Inflammatory macrophage (primary cell): ENCODE data around the gene ZP3.
"Not testable (repeated sequence)": the region's sequence is repeated elsewhere in the genome, so short reads cannot be mapped to it uniquely, and the experiment has no call there.

Source experiments
- DNase-seq, 2 donors: peaks; one replicate each; pipeline ENCODE4 v3.0.0-alpha.2; 2020 to 2022

The ZP3 gene

DNA sequence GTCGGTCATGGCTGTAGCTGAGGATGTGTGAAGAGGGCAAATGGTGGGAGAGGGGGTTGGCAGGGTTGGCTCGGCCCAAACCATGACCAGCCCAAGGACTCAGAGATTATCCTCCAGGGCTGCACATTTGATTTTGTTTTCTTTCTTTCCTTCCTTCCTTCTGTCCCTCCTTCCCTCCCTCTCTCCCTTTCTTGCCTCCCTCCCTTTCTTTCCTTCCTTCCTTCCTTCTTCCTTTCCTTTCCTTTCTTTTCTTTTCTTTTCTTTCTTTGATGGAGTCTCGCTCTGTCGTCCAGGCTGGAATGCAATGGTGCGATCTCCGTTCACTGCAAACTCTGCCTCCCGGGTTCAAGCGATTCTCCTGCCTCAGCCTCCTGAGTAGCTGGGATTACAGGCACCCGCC lies 19.0 kb upstream of the ZP3 start:
- no peak for DNase-seq

DNA sequence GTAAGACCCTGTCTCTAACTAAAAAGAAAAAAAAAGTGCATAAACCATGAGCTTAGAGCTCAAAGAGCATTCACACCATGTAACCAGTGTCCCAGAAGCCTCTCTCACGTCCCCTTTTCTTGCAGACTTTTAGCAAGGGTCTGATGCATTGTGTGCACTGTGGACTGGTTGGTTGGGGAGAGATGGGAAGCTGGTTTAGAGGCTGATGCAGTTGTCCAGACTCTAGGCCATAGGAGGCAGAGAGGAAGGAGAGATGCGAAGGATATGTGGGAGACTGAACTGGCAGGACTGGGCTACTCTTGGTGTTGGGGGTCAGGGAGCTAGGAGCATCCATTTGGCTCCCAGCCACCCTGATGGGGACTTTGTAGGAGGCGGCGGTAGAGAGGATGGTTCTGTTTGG lies 17.0 kb upstream of the ZP3 start:
- DNase-seq, result no peak

DNA sequence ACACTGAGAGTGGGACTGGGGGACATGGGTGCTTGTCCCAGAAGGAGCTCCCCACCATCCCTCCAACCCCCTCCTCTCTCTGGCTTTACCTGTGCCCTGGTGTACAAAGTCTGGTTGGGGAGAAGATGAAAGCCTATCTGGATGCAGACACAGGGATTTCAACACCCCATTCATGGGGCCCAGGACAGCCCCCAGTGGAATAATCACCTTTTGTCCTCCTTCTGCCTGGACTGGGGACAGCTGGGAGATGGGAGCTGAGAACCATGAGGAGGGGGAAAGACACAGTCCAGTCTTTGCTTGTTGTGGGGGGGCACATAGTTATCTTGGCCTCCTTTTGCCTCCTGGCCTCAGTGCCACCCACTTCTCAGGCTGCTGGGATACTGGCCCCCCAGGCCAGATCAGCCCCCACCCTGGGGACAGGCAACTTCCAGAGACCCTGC lies 16.6 kb upstream of the ZP3 start:
- DNase-seq, result no peak

DNA sequence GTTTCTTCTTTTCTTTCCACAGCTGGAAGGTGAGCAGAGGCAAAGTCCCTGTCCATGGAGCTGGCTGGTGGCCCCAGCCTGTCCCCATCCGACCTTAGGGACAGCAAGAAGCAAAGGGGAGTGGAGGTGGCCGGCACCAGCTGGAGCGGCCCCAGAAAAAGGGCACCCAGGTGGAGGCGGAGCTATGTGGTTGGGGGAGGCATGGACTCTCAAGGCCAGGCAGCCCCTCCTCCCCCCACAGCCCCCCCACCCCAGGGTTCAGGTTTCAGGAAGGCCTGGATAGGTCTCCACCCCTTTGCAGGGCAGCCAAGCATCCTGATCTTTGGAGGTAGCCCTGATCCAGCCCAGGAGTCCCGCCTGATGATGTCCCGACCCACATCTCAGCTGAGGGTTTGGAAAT lies 15.2 kb upstream of the ZP3 start, which contains the start of gene SSC4D:
Gene SSC4D, minus strand, starts transcription at position 161 of the 400 bp plus-strand sequence. CDS start 5,258 bp downstream, outside the sequence.
- DNase-seq, result no peak

DNA sequence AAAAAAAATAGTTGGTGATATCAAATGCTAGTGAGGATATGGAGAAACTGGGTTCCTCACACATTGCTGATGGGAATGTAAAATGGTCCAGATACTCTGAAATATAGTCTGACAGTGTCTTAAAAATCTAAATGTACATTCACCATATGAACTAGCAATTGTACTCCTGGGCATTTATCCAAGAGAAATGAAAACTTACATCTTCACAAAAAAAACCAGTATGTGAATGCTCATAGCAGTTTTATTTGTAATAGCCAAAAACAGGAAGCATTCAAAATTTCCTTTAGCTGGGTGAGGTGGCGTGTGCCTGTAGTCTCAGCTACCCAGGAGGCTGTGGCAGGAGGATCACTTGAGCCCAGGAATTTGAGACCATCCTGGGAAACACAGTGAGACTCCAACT lies 13.1 kb upstream of the ZP3 start:
- DNase-seq, result peak; percentile 31 to 39

DNA sequence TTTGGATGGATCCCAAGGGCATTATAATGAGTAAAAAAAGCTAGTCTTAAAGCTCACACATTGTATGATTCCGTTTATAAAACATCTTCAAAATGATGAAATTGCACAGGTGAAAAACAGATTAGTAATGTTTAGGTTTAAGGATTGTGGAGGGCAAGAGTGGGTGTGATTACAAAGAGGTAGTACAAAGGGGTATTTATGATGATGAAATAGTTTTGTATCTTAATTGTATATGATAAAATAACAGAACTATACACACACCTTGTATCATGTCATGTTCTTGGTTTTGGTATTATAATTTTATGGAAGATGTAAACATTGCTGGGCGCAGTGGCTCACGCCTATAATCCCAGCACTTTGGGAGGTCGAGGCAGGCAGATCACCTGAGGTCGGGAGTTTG lies 12.5 kb upstream of the ZP3 start:
- DNase-seq, result no peak

DNA sequence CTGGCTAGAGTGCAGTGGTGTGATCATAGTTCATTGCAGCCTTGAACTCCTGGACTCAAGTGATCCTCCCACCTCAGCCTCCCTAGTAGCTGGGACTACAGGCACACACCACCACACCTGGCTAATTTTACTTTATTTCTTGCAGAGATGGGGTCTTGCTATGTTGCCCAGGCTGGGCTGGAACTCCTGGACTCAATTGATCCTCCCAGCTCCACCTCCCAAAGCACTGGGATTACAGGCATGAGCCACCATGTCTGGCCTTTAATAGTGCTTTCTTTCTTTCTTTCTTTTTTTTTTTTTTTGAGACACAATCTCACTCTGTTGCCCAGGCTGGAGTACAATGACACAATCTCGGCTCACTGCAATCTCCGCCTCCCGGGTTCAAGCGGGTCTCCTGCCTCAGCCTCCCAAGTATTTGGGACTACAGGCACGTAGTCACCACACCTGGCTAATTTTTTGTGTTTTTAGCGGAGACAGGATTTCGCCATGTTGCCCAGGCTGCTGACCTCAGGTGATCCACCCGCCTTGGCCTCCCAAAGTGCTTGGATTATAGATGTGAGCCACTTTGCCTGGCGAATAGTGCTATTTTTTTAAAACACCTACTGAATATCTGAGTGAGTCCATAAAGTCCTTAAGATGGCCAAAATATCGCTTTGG lies 7.0 kb upstream of the ZP3 start:
- not testable (repeated sequence) for DNase-seq

DNA sequence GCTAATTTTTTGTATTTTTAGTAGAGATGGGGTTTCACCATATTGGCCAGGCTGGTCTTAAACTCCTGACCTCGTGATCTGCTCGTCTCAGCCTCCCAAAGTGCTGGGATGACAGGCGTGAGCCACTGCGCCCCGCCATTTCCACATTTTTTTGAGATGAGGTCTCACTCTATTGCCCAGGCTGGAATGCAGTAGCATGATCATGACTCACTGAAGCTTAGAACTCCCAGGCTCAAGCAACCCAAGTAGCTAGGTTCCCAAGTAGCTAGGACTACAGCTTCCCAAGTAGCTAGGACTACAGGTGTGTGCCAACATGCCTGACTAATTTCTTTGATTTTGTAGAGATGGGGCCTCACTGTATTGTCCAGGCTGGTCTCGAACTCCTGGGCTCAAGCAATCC lies 3.7 kb upstream of the ZP3 start:
- peak; percentile 41 to 82 for DNase-seq

DNA sequence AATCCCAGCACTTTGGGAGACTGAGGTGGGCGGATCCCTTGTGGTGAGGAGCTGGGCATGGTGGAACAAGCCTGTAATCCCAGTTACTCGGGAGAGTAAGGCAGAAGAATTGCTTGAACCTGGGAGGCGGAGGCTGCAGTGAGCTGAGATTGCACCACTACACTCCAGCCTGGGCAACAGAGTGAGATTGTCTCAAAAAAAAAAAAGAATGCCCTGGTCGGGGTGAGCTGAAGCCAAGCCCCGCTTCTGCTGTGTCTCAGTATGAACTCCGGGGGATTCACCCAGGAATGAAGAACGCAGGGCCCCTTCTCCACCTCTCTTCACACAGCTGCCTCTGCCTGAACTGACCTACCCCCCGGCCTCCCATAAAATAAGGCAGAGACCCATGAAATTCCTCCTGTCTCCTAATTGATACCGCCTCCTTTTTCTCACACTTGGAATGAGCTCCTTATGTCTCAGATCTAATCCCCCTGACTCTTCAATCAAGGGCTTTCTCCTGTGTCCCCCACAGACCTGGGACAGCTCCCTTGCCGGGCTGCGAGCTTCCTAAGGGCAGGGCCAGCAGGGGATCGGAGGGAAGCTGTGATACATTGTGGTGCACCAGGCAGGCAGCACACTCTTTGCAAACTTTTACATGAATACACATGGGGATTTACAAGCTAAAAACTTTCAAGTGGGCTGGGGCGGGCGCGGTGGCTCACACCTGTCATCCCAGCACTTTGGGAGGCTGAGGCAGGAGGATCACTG lies 911 bp upstream of the ZP3 start:
- DNase-seq, result no peak

DNA sequence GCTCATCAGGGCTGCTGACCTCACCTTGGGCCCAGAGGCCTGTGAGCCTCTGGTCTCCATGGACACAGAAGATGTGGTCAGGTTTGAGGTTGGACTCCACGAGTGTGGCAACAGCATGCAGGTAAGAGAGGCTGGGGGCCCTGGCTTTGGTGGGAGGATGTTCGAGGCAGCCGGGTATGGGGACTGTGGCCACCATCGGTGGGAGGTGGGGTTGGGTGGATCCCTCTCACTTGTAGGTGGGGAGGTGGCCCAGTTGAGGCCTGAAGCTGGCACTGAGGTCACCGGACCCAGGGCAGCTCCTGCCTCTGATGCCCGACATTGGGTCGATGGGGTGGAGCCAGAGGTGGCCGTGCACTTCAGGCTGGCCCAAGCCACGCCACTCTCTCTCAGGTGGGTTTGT lies 406 bp downstream of the ZP3 start:
- no peak for DNase-seq

DNA sequence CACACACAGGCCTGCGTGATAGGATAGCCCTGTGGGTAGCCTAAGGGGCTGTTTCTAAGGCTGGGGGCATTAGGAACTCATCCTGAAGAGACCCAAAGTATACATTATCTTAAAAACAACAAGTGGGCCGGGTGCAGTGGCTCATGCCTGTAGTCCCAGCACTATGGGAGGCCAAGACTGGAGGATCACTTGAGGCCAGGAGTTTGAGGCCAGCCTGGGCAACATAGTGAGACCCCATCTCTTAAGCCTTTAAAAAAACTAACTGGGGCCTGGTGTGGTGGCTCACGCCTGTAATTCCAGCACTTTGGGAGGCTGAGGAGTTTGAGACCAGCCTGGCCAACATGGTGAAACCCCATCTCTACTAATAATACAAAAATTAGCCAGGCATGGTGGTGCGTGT lies 808 bp downstream of the ZP3 start:
- DNase-seq, result not testable (repeated sequence)

DNA sequence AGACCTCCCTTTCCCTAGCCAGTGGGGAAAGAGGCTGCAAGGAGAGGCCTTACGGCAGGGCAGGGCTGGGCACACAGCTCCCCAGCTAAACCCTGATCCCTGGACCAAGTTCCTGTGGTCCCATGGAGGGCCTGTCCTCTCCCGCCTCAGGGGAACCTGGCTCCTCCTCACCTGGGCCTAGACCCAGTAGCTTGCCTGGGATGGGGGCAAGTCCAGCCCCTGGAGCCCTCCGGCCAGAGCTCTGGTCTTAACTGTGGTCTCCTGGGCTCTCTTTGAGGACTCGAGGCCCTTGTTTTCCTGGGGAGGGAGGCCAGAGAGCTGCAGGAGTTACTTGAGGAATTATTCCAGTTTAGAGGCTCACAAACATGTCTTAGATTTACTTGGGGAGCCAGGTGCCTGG lies 1.5 kb downstream of the ZP3 start:
- DNase-seq, result no peak

DNA sequence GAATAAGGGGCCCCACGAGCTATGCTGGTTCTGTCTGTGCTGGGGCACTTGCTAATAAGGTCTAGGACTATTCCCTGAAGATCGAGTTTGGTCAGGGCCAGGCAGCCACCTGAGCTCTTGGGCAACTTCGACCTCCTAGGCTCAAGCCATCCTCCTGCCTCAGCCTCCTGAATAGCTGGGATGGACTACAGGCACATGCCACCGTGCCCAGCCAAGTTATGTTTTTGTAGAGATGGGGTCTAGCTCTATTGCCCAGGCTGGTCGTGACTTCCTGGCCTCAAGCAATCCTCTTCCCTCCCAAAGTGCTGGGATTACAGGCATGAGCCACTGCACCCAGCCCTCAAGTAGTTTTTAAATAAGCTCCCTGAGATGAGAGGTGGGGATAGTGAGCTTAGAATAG lies 2.9 kb downstream of the ZP3 start:
- DNase-seq, result no peak

DNA sequence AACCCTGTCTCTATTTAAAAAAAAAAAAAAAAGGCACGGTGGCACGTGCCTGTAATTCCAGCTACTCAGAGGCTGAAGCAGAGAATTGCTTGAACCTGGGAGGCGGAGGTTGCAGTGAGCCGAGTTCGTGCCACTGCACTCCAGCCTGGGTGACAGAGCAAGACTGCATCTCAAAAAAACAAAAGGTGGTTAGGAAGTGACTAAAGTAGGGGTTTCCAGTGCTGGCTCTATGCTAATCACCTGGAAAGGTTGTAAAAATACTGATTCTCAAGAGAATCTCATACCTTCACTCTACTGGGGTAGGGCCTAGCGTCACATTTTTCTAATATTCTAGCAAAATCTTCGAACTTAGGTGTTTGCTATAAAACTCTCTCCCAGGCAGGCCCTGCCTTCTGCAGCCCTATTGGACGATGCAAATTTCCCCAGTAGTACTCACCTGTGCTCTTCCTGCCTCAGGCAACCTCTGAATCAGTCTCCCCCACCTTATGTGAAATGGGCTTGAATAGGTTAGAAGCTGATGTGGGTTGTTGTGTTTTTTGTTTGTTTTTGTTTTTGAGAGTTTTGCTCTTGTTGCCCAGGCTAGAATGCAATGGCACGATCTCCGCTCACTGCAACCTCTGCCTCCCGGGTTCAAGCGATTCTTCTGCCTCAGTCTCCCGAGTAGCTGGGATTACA lies 3.5 kb downstream of the ZP3 start:
- DNase-seq, result no peak

DNA sequence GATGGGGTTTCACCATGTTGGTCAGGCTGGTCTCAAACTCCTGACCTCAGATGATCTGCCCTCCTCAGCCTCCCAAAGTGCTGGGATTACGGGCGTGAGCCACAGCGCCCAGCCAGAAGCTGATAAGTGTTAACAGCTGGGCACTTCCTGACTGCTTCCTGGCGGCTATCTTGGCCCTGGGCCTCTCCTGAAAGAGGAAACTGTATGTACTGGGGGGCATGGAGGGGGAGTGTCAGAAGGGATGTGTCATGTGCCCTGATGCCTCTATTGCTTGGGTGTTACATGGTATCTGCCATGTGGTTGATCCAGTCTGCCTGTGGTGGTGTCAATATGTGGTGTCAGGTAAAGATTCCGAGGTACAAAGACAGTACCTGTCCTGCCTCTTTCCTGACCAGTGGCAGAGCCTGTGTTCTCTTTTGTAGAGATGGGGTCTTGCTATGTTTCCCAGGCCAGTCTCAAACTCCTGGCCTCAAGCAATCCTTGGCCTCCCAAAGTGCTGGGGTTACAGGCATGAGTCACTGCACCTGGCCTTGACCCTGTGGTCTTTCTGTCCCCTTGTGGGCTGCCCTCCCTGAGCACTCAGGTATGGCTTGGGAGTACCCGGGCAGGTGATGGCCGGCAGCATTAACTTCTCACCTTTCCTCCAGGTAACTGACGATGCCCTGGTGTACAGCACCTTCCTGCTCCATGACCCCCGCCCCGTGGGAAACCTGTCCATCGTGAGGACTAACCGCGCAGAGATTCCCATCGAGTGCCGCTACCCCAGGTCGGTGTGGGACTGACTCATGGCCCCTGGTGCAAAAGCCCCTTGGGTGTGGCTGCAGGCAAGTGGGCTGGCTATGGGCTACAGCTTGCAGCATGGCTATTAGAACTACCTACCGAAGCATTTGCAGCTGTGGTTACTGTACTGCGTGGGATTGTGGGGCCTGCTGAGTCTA lies 4.4 kb downstream of the ZP3 start:
- peak; percentile 33 to 52 for DNase-seq

DNA sequence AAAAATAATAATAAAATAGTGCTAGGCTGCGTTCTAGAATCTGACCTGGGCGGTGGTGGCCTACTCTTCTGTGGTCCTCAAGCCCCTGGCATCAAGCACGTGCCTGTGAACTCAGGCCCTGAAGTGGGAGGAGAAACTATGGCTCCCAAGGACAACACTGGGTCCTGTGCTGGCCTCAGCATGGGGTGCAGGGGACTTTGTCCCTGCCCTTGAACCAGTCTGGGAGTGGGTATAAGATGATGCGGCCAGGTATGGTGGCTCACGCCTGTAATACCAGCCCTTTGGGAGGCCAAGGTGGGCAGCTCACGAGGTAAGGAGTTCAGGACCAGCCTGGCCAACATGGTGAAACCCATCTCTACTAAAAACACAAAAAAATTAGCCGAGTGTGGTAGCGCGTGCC lies 5.5 kb downstream of the ZP3 start:
- no peak for DNase-seq

DNA sequence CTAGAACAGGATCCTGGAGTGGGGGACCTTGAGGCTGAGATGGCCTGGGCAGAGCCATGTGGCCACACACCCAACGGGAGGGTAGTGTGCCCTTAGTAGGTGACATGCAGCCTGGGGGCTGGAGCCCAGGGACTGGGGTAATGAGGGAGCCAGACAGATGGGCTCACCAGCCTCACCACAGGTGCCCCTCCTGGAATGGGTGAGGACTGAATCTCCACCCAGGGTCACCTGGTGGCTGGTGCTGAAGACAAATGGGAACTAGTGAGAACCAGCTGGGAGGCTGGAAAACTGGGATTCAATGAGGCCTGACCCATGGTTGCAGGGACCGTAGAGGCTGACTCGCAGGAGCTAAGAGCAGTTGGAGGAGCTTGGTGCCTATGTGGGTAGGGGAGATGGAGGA lies 6.1 kb downstream of the ZP3 start:
- no peak for DNase-seq

DNA sequence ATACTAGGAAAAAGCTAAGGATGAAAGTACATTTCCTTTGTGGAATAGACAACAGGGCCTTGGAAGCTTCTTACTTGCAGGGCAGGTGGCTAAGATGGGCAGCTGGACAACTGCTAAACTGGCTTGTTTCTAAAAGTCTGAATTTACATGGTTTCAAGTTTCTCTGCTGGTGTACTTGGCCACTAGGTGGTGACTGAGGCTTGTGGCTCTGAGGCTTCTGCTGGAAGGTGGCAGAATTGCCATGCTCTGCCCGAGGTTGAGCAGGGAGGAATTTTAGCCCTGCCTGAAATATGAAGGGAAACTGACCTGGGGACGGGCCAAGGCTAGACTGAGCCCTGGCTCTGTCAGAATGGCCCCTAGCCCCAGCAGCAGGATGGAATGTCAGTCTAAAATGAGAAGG lies 13.1 kb downstream of the ZP3 start:
- peak; percentile 83 to 89 for DNase-seq

DNA sequence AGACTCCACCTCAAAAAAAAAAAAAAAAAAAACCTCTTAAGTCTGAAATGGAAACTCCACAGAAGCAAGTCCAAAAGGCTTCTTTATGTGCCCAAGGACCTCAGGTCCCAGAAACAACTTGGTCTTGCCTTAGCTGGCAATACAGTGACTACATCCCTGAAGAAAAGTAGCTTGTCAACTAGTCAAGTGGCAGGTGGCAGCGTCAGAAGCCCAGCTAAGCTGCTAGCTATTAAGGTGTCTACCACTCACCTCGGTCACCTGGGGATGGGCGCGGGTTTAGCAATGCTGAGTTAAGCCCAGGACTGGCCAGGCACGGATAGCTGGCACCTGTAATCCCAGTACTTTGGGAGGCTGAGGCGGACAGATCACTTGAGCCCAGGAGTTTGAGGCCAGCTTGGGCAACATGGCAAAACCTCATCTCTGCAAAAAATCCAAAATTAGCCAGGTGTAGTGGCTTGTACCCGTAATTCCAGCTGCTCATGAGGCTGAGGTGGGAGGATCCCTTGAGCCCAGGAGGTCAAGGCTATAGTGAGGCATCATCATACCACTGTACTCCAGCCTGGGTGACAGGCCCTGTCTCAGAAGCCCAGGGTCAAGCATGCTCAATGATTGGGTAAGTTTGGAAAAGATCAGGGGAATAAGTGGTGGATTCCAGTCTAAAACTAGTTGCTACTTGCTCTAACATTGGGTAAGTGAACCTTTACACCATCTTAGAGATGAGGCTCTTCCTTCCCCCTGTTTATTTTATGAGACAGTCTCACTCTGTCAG lies 14.6 kb downstream of the ZP3 start:
- not testable (repeated sequence) for DNase-seq

DNA sequence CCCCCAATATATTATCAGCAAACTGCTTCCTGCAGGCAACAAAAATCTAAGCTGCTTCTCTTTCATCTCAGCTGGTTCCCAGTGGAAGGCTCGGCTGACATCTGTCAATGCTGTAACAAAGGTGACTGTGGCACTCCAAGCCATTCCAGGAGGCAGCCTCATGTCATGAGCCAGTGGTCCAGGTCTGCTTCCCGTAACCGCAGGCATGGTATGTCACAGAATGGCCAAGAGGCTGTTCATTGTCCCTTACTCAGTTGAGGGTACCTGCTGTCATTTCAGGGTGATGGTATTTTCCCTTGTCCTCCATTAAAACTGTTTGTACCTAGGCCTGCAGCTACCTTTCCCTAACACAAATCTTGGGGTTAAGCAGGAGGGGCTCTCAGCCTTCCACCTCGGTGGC lies 15.7 kb downstream of the ZP3 start:
- not testable (repeated sequence) for DNase-seq

DNA sequence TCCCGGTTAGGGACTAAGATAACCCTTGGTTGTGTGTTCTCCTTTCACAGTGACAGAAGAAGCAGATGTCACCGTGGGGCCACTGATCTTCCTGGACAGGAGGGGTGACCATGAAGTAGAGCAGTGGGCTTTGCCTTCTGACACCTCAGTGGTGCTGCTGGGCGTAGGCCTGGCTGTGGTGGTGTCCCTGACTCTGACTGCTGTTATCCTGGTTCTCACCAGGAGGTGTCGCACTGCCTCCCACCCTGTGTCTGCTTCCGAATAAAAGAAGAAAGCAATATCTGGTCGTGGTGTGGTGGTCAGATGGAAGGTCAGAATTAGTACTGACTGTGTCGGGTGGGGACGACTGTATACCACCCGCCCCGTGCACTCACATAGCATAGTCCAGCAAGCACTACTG lies 17.0 kb downstream of the ZP3 start:
- not testable (repeated sequence) for DNase-seq
